K562 (cell line): ENCODE data around the gene ISYNA1. TPM values are rescaled to one million over a fixed set of nuclear protein-coding genes. Genes with fewer than 3 reads are reported as not detected.

ENCODE experiments used
- ARID1B ChIP-seq: fragments of 450-650 bp; IDR thresholded peaks from 2 replicates; pipeline ENCODE4 v1.6.1; 2016; ENCODE audit warnings: antibody characterized with exemption, mild to moderate bottlenecking, inconsistent platforms
- CEBPB ChIP-seq: fragments of 450-650 bp; IDR thresholded peaks from 2 replicates; pipeline ENCODE4 v1.6.1; 2016; ENCODE audit warnings: missing genetic modification characterization, missing compliant biosample characterization
- CREB3 ChIP-seq: fragments of 450-650 bp; conservative IDR thresholded peaks from 2 replicates; pipeline ENCODE4 v1.6.1; 2016; ENCODE audit warnings: missing genetic modification characterization, low read depth, mild to moderate bottlenecking, missing compliant biosample characterization, moderate library complexity
- CXXC5 ChIP-seq: fragments of 250-450 bp; sonication (Bioruptor Pico); IDR thresholded peaks from 2 replicates; pipeline ENCODE4 v1.8.0; 2022; ENCODE audit warnings: inconsistent platforms, mild to moderate bottlenecking, moderate library complexity
- ETV1 ChIP-seq: fragments of 450-650 bp; conservative IDR thresholded peaks from 2 replicates; pipeline ENCODE4 v1.6.1; 2016; ENCODE audit warnings: missing genetic modification characterization, control low read depth, low read depth, missing compliant biosample characterization
- HES1 ChIP-seq: fragments of 450-650 bp; IDR thresholded peaks from 2 replicates; pipeline ENCODE4 v1.6.1; 2016; ENCODE audit warnings: low read depth, mild to moderate bottlenecking, moderate library complexity
- MAZ ChIP-seq, 2 experiments: fragments of 450-650 bp in 1 of 2; sonication (generic) in 1 of 2; formaldehyde crosslinking; IDR thresholded peaks in 1 of 2; conservative IDR thresholded peaks in 1 of 2; 2 replicates each; pipeline versions ENCODE4 v1.4.0 to v1.5.0; 2020; ENCODE audit warnings: mild to moderate bottlenecking in 1 of 2, missing genetic modification reagents in 1 of 2
- MECOM ChIP-seq: fragments of 250-450 bp; sonication (Bioruptor Pico); IDR thresholded peaks from 2 replicates; pipeline ENCODE4 v1.8.0; 2022; ENCODE audit warnings: inconsistent platforms
- POLR2AphosphoS2 ChIP-seq: IDR thresholded peaks from 2 replicates; pipeline ENCODE4 v1.6.1; 2012; ENCODE audit warnings: low read length, improper control_type of control experiment
- RNF2 ChIP-seq: sonication (generic); IDR thresholded peaks from 2 replicates; pipeline ENCODE4 v1.6.1; 2016
- SMC3 ChIP-seq: conservative IDR thresholded peaks from 2 replicates; pipeline ENCODE4 v1.6.1; 2011; ENCODE audit warnings: low read depth, low read length, improper control_type of control experiment; ENCODE audit not compliant: insufficient read depth
- SPI1 ChIP-seq: IDR thresholded peaks from 2 replicates; pipeline ENCODE4 v1.6.1; 2011; ENCODE audit warnings: low read depth, low read length, control low read depth, borderline replicate concordance
- SRSF7 ChIP-seq: fragments of 200-400 bp; formaldehyde crosslinking; optimal IDR thresholded peaks from 2 replicates; pipeline ENCODE3; 2017; ENCODE audit warnings: mild to moderate bottlenecking, low read depth, low read length
- STAT5B ChIP-seq: fragments of 250-450 bp; sonication (Bioruptor Pico); IDR thresholded peaks from 2 replicates; pipeline ENCODE4 v1.8.0; 2021; ENCODE audit warnings: mild to moderate bottlenecking, inconsistent platforms
- TCF7L2 ChIP-seq: fragments of 150-350 bp; IDR thresholded peaks from 2 replicates; pipeline ENCODE4 v1.6.1; 2016; ENCODE audit warnings: low read depth, mild to moderate bottlenecking, low read length, moderate library complexity
- TGIF2 ChIP-seq: sonication (generic); formaldehyde crosslinking; IDR thresholded peaks from 2 replicates; pipeline ENCODE4 v1.8.1; 2022; ENCODE audit warnings: mild to moderate bottlenecking, missing genetic modification reagents, moderate library complexity
- ZFP91 ChIP-seq: sonication (generic); formaldehyde crosslinking; IDR thresholded peaks from 2 replicates; pipeline ENCODE4 v1.8.0; 2022; ENCODE audit warnings: mild to moderate bottlenecking, missing genetic modification reagents
- ZNF175 ChIP-seq: fragments of 200-800 bp; sonication (Bioruptor generic); IDR thresholded peaks from 2 replicates; pipeline ENCODE4 v1.6.1; 2016; ENCODE audit warnings: low read depth, mild to moderate bottlenecking, missing genetic modification characterization, missing compliant biosample characterization
- polyA plus RNA-seq, 8 experiments: library from polyadenylated mRNA; depleted of rRNA in 4 of 8; stranded (reverse) in 5 of 8; unstranded in 3 of 8; fragments of >200 nt; fragmentation: Nextera tagmentation in 2 of 8; fragmentation: Illumina TruSeq in 1 of 8; extraction: Ambion mirVana in 2 of 8; extraction: Trizol in 1 of 8; gene quantifications; 2 replicates each; pipeline versions ENCODE4 v1.2.1 to v1.2.3, GENCODE V29; 2011 to 2014; ENCODE audit warnings: inconsistent platforms in 1 of 8, missing spikeins in 1 of 8
- total RNA-seq, 7 experiments: library from RNA; depleted of rRNA in 6 of 7; stranded (reverse); fragments of >200 nt in 6 of 7; fragmentation: Illumina TruSeq in 2 of 7; extraction: Trizol in 2 of 7; gene quantifications; 2 replicates each; pipeline versions ENCODE4 v1.2.1 to v1.2.3, GENCODE V29; 2011 to 2021; ENCODE audit warnings: low replicate concordance in 1 of 7
- TF ChIP-seq, protein P1 (sequence below): fragments of 250-450 bp; sonication (Bioruptor Pico); IDR thresholded peaks from 2 replicates; pipeline ENCODE4 v1.4.0; 2020; ENCODE audit warnings: mild to moderate bottlenecking, moderate library complexity, borderline replicate concordance
- TF ChIP-seq, protein P2 (sequence below): sonication (generic); formaldehyde crosslinking; IDR thresholded peaks from 2 replicates; pipeline ENCODE4 v1.8.0; 2022; ENCODE audit warnings: mild to moderate bottlenecking, low read depth, missing genetic modification reagents

Gene ISYNA1
- total and polyA plus RNA-seq, 9 of the 15 experiments (the other 6 are each of a cell fraction or from before 2014, with no cell fraction given) = 21.8 to 460 (median 93.2) TPM

DNA sequence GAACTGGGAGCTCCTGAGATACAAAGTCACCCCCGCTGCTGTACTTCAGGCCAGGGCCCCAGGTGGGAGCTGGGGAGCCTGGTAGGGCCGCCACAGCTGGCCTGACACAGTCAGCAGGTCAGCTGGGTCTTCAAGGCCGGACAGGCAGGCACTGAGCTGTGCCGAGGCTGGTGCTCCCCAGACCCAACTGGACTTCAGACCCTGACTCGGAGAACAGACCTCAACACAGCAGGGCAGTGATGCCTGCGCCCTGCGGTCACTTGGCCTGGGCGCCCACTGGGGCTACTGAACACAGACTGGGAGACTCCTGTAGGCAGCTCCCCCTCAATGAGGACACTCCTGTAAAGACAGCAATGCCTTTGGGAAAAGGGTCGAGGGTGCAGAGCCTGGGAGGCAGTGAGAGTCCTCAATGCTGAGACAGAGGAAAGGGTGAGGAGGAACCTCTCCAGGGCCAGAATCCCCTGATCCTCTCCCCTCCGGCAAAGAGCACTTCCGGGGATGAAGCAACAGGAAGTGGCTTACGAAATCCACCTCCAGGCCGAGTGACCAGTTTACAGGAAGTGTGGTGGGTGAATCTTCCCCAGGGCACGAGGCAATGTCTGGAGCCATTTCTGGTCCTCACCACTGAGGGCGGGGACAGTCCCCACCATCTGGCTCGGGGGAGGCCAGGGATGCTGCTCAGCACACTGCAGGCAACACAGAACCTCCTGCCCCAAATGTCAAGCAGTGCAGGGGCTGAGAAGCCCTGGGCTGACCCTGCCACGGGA is 40.8 kb upstream of the ISYNA1 start (continued):
- TF ChIP-seq ZFP91 (CRISPR knock-in tag) = 0 out of 2 replicates have a peak, but pooled peaks have one; percentile 25
- no peak for TF ChIP-seq POLR2AphosphoS2
- peak; percentile 38 to 48; a peak in 2 of 4 replicates for TF ChIP-seq MAZ (CRISPR knock-in tag; conservative IDR thresholded peaks at IDR 0.05 in 1 of 2, IDR thresholded peaks at IDR 0.05 in 1 of 2)
- TF ChIP-seq, protein P1, sequence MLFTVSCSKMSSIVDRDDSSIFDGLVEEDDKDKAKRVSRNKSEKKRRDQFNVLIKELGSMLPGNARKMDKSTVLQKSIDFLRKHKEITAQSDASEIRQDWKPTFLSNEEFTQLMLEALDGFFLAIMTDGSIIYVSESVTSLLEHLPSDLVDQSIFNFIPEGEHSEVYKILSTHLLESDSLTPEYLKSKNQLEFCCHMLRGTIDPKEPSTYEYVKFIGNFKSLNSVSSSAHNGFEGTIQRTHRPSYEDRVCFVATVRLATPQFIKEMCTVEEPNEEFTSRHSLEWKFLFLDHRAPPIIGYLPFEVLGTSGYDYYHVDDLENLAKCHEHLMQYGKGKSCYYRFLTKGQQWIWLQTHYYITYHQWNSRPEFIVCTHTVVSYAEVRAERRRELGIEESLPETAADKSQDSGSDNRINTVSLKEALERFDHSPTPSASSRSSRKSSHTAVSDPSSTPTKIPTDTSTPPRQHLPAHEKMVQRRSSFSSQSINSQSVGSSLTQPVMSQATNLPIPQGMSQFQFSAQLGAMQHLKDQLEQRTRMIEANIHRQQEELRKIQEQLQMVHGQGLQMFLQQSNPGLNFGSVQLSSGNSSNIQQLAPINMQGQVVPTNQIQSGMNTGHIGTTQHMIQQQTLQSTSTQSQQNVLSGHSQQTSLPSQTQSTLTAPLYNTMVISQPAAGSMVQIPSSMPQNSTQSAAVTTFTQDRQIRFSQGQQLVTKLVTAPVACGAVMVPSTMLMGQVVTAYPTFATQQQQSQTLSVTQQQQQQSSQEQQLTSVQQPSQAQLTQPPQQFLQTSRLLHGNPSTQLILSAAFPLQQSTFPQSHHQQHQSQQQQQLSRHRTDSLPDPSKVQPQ (CRISPR knock-in tag) = 0 out of 2 replicates have a peak, but pooled peaks have one; percentile 35
- TF ChIP-seq SMC3 = no peak
- peak; percentile 11; the same call in 1 of the 2 replicates for TF ChIP-seq MECOM (CRISPR knock-in tag)
- TF ChIP-seq TCF7L2 = no peak
- TF ChIP-seq SRSF7 = no peak
- TF ChIP-seq, protein P2, sequence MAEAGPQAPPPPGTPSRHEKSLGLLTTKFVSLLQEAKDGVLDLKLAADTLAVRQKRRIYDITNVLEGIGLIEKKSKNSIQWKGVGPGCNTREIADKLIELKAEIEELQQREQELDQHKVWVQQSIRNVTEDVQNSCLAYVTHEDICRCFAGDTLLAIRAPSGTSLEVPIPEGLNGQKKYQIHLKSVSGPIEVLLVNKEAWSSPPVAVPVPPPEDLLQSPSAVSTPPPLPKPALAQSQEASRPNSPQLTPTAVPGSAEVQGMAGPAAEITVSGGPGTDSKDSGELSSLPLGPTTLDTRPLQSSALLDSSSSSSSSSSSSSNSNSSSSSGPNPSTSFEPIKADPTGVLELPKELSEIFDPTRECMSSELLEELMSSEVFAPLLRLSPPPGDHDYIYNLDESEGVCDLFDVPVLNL (CRISPR knock-in tag) = no peak
- TF ChIP-seq ETV1 (tag) = peak; percentile 96
- peak; percentile 80 for TF ChIP-seq SPI1
- TF ChIP-seq CXXC5 (CRISPR knock-in tag) = peak; percentile 57
- 0 out of 2 replicates have a peak, but pooled peaks have one; percentile 33 for TF ChIP-seq ARID1B
- TF ChIP-seq CEBPB (tag) = peak; percentile 98
- 0 out of 2 replicates have a peak, but pooled peaks have one; percentile 48 for TF ChIP-seq RNF2
- TF ChIP-seq HES1 = no peak
- TF ChIP-seq TGIF2 (CRISPR knock-in tag) = no peak
- no peak for TF ChIP-seq STAT5B (CRISPR knock-in tag)
- TF ChIP-seq ZNF175 (CRISPR knock-in tag) = peak; percentile 93
- no peak for TF ChIP-seq CREB3 (tag)
